Thyroid gland (tissue), 4 donors: ENCODE data around the gene PIGM. TPM values are rescaled to one million over a fixed set of nuclear protein-coding genes. Genes with fewer than 3 reads are reported as not detected.

Experiments used
- DNase-seq, 2 donors: peaks; one replicate each; pipeline ENCODE4 v3.0.0-alpha.2; 2019
- H3K27ac ChIP-seq, 3 donors: fragments of 200-600 bp; sonication (generic); 1 replicate in 2 of 3; 2 replicates in 1 of 3; pipeline ENCODE4 v1.5.1; 2016 to 2019; ENCODE audit warnings: mild to moderate bottlenecking in 1 of 3, moderate library complexity in 1 of 3
- H3K27me3 ChIP-seq: fragments of 200-600 bp; sonication (generic); one replicate; pipeline ENCODE4 v1.5.1; 2019
- H3K36me3 ChIP-seq, 2 donors: fragments of 200-600 bp; sonication (generic); one replicate each; pipeline ENCODE4 v1.5.1; 2016 to 2019
- H3K4me1 ChIP-seq, 2 donors: fragments of 200-600 bp; sonication (generic); one replicate each; pipeline ENCODE4 v1.5.1; 2017 to 2019
- H3K4me3 ChIP-seq, 3 donors: fragments of 200-600 bp; sonication (generic); replicated peaks in 1 of 3; 1 replicate in 2 of 3; 2 replicates in 1 of 3; pipeline ENCODE4 v1.5.1; 2016; ENCODE audit warnings: mild to moderate bottlenecking in 1 of 3
- H3K9me3 ChIP-seq: fragments of 200-600 bp; sonication (generic); one replicate; pipeline ENCODE4 v1.5.1; 2017
- POLR2A ChIP-seq, 2 donors: fragments of 450-650 bp; IDR thresholded peaks; one replicate each; pipeline ENCODE4 v1.6.1; 2017; ENCODE audit warnings: antibody characterized with exemption in 2 of 2, mild to moderate bottlenecking in 2 of 2, moderate library complexity in 1 of 2
- WGBS, 2 donors: methylation state at CpG; one replicate each; pipeline ENCODE4 v1.1.5; 2017; 5-methylcytosine and 5-hydroxymethylcytosine counted together
- intact Hi-C: fragments of 100-400 bp; cut with DNase I; formaldehyde crosslinking; loops from one replicate; pipeline ENCODE4 v1.15.1; 2023
- total RNA-seq, 4 donors: library from RNA; depleted of rRNA; stranded (reverse); fragments of >200 nt; gene quantifications; one replicate each; pipeline ENCODE4 v1.2.3, GENCODE V29; 2016
- TF ChIP-seq, protein P1 (sequence below), 6 experiments: fragments of 200-600 bp in 3 of 6; fragments of 450-650 bp in 3 of 6; sonication (generic) in 3 of 6; IDR thresholded peaks; one replicate each; pipeline ENCODE4 v1.5.1; 2016 to 2019; ENCODE audit warnings: antibody characterized with exemption in 6 of 6, mild to moderate bottlenecking in 2 of 6, inconsistent platforms in 1 of 6, moderate library complexity in 1 of 6

Gene PIGM
- total RNA-seq, 4 donors from 2014 or later: 6.7 to 10.0 (median 7.4) TPM

DNA sequence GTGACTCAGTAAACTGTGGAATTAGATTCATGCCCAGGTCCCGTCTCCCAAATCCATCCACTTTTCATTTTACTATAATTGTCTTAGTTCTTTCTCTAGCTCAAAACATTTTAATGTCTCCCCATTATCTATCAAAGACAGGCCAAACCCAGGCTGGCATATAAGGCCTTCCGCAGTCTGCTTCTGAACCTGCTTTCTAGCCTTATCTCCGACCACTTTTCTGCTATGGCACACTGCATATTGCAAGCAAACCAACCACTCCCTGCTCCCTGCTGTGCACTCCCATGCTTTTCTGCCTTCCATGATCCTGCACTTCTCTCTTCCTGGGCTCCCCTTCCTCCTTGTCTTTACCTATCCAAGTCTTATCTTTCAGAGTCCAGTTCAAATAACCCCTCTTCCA is 17.3 kb upstream of the PIGM start:
- WGBS, 2 donors: 87 to 92% methylated on average over 3 of the region's 3 CpGs
- Histone ChIP-seq H3K27me3 (no peaks in the 10 kb centered on the region), H3K9me3 (no peaks in the 10 kb centered on the region), H3K36me3 (no peaks in the 10 kb centered on the region), H3K4me1 (peaks cover 0 to 10% of the 10 kb centered on the region in 2 donors), H3K4me3 (no peak overlapping the region), H3K27ac (no peak overlapping the region)
- TF ChIP-seq, protein P1, sequence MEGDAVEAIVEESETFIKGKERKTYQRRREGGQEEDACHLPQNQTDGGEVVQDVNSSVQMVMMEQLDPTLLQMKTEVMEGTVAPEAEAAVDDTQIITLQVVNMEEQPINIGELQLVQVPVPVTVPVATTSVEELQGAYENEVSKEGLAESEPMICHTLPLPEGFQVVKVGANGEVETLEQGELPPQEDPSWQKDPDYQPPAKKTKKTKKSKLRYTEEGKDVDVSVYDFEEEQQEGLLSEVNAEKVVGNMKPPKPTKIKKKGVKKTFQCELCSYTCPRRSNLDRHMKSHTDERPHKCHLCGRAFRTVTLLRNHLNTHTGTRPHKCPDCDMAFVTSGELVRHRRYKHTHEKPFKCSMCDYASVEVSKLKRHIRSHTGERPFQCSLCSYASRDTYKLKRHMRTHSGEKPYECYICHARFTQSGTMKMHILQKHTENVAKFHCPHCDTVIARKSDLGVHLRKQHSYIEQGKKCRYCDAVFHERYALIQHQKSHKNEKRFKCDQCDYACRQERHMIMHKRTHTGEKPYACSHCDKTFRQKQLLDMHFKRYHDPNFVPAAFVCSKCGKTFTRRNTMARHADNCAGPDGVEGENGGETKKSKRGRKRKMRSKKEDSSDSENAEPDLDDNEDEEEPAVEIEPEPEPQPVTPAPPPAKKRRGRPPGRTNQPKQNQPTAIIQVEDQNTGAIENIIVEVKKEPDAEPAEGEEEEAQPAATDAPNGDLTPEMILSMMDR (IDR thresholded peaks at IDR 0.05): no peak
- TF ChIP-seq POLR2A (IDR thresholded peaks at IDR 0.05): no peak
- DNase-seq: no peak
- intact Hi-C loops: loop anchor here (5.0 kb wide), 1 partner anchor 33 kb away; the partner anchor contains the start of gene KCNJ9

DNA sequence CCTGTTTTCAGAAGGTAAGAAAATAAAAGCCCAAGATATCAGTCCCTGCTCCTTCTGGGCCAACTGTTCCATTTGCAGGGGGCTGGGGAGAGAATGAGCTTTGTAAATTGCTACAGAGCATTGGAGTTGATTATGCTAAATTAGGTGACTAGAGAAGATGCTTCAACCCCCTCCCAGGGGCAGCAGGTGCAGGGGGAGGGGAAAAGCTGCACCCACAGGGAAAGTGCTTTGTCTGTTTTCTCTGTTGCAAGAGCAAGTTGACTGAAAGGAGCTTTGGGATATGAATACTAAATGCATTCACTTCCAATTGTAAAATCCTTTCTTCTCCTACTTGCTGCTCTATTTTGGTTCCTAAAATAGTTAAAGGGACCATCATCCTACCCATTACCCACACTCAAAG is 16.5 kb upstream of the PIGM start:
- intact Hi-C loops: loop anchor here (5.0 kb wide), 1 partner anchor 34 kb away; the partner anchor contains the start of gene KCNJ9
- TF ChIP-seq, protein P1 (IDR thresholded peaks at IDR 0.05): no peak
- no peak for TF ChIP-seq POLR2A (IDR thresholded peaks at IDR 0.05)
- Histone ChIP-seq H3K4me3 (no peak overlapping the region), H3K4me1 (peaks cover 0 to 10% of the 10 kb centered on the region in 2 donors), H3K27ac (no peak overlapping the region), H3K9me3 (no peaks in the 10 kb centered on the region), H3K36me3 (no peaks in the 10 kb centered on the region), H3K27me3 (no peaks in the 10 kb centered on the region)
- DNase-seq: no peak

DNA sequence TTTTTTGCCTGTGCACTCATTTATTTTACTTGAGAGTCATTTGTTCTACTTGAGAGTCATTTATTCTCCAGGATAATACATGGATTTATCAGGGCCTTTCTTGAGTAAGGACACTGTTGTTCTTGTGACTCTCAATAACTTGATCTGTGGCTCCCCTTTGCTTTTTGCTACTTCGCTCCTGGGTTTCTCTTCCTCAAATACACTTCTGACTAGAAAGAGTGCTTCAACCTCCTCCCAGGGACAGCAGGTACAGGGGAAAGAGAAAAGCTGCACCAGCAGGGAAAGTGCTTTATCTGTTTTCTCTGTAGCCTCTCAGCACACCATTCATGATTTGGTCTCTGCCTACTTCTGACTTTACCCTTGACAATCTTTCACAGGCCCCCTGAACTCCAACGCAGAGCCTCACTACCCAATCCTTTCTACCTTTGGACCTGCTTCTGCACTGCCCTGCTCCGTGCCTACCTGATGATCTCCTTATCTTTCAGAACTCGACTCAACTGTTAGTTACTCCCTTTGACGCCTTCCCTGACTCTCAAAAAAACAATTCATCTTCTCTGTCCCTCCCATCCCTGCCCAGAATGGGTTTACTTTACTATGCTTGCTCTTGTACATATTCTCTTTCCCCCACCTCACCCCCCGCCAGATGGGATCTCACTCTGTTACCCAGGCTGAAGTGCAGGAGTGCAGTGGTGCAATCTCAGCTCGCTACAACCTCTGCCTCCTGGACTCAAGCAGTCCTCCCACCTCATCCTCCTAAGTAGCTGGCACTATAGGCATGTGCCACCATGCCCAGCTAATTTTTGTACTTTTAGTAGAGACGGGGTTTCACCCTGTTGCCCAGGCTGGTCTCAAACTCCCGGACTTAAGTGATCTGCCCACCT is 15.6 kb upstream of the PIGM start:
- 70 to 71% methylated on average over 9 of the region's 9 CpGs for WGBS, 2 donors
- Histone ChIP-seq H3K4me1 (peaks cover 0 to 10% of the 10 kb centered on the region in 2 donors), H3K27ac (no peak overlapping the region), H3K27me3 (no peaks in the 10 kb centered on the region), H3K4me3 (no peak overlapping the region), H3K36me3 (no peaks in the 10 kb centered on the region), H3K9me3 (no peaks in the 10 kb centered on the region)
- intact Hi-C loops: loop anchor here (5.0 kb wide), 1 partner anchor 35 kb away; the partner anchor contains the start of gene KCNJ9
- DNase-seq: no peak
- TF ChIP-seq, protein P1 (IDR thresholded peaks at IDR 0.05): no peak
- no peak for TF ChIP-seq POLR2A (IDR thresholded peaks at IDR 0.05)

DNA sequence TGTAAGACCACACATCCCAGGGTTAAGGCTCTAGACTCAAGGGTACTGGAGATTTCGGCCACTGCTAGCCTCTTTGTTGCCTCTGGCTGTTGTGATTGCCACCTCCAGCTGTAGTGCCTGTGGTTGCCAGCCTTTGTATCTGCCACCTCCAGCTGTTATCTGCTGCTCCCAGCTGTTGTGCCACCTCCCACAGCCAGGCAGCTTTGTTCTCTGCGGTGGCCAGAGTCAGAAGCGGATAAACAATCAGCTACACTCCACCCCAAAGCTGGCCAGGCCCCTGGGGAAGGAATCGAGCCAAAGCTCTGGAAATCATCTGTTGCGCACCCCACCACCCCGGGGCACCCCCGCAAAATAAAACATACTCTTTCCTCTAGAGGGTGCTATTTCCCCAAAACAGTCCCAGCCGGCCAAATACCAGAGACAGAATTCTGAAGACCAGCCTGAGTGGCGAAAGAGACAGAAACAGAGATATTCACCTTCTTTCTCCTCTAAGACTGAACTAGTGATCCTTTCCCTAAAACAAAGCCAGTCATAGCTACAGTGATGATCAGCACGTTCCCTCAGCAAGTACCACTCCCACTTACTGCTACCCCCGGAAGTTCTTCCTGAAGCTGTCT is 14.8 kb upstream of the PIGM start:
- Histone ChIP-seq H3K4me3 (no peak overlapping the region), H3K27me3 (no peaks in the 10 kb centered on the region), H3K36me3 (no peaks in the 10 kb centered on the region), H3K9me3 (no peaks in the 10 kb centered on the region), H3K27ac (no peak overlapping the region), H3K4me1 (peaks cover 0 to 10% of the 10 kb centered on the region in 2 donors)
- WGBS, 2 donors: 4 to 5% methylated on average over 11 of the region's 11 CpGs
- peak; percentile 37 to 43 for DNase-seq
- intact Hi-C loops: loop anchor here (5.0 kb wide), 1 partner anchor 36 kb away; the partner anchor contains the start of gene KCNJ9
- no peak for TF ChIP-seq POLR2A (IDR thresholded peaks at IDR 0.05)
- TF ChIP-seq, protein P1 (IDR thresholded peaks at IDR 0.05): peak in 5 of 6 experiments; percentile 22 to 76 (median 63)
